HL-60 (cell line): ENCODE measurements around the gene NR2F2.
A peak's percentile ranks its signal among the peaks of the same experiment; 100 is the strongest.

Experiments
- DNase-seq, 2 experiments: peaks; one replicate each; pipeline ENCODE4 v3.0.0-alpha.2; 2010 to 2020; ENCODE audit warnings: low read depth in 1 of 2, low spot score in 1 of 2
- H3K27ac ChIP-seq: fragments of 250-450 bp; sonication (Bioruptor Pico); replicated peaks from 2 replicates; pipeline ENCODE4 v1.5.1; 2020; ENCODE audit warnings: mild to moderate bottlenecking, moderate library complexity
- H3K27me3 ChIP-seq: fragments of 250-450 bp; sonication (Bioruptor Pico); 2 replicates; pipeline ENCODE4 v1.5.1; 2021; ENCODE audit warnings: mild to moderate bottlenecking, moderate library complexity; ENCODE audit not compliant: insufficient read depth, poor library complexity, severe bottlenecking
- H3K4me3 ChIP-seq: replicated peaks from 2 replicates; pipeline ENCODE4 v1.5.1; 2011; ENCODE audit warnings: mild to moderate bottlenecking, control low read depth, low read length; ENCODE audit not compliant: insufficient read depth
- GABPA ChIP-seq: IDR thresholded peaks from 2 replicates; pipeline ENCODE4 v1.6.1; 2012; ENCODE audit warnings: low read depth
- POLR2AphosphoS5 ChIP-seq: IDR thresholded peaks from 2 replicates; pipeline ENCODE4 v1.6.1; 2012; ENCODE audit warnings: low read depth
- SPI1 ChIP-seq: IDR thresholded peaks from 2 replicates; pipeline ENCODE4 v1.6.1; 2012; ENCODE audit warnings: low read depth, mild to moderate bottlenecking, borderline replicate concordance
- TF ChIP-seq, protein P1 (sequence below): IDR thresholded peaks from 2 replicates; pipeline ENCODE4 v1.6.1; 2012; ENCODE audit warnings: low read depth; ENCODE audit not compliant: insufficient replicate concordance
- TF ChIP-seq, protein P2 (sequence below): IDR thresholded peaks from one replicate; pipeline ENCODE4 v1.5.1; 2011; ENCODE audit warnings: low read length, control low read depth, inconsistent platforms; ENCODE audit not compliant: insufficient read depth

The NR2F2 gene

DNA sequence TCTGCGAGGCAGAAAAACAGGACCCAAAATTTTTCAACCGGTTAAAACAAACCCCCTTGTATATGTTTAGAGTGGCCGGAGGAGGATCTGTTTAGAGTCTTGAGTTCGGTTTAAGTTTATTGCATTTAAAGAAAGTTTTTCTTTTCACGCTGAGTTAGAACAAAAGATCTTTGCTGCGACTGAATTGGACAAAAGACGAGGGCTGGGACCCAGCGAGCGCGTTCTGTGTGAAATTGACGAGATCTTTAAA, 9.8 kb downstream of the NR2F2 start:
- no peak for TF ChIP-seq SPI1
- peak overlapping the region; percentile 63 for H3K27ac ChIP-seq
- peak overlapping the region; percentile 41 for H3K4me3 ChIP-seq
- H3K27me3 ChIP-seq: no peaks in the 10 kb centered on the region
- no peak for DNase-seq

DNA sequence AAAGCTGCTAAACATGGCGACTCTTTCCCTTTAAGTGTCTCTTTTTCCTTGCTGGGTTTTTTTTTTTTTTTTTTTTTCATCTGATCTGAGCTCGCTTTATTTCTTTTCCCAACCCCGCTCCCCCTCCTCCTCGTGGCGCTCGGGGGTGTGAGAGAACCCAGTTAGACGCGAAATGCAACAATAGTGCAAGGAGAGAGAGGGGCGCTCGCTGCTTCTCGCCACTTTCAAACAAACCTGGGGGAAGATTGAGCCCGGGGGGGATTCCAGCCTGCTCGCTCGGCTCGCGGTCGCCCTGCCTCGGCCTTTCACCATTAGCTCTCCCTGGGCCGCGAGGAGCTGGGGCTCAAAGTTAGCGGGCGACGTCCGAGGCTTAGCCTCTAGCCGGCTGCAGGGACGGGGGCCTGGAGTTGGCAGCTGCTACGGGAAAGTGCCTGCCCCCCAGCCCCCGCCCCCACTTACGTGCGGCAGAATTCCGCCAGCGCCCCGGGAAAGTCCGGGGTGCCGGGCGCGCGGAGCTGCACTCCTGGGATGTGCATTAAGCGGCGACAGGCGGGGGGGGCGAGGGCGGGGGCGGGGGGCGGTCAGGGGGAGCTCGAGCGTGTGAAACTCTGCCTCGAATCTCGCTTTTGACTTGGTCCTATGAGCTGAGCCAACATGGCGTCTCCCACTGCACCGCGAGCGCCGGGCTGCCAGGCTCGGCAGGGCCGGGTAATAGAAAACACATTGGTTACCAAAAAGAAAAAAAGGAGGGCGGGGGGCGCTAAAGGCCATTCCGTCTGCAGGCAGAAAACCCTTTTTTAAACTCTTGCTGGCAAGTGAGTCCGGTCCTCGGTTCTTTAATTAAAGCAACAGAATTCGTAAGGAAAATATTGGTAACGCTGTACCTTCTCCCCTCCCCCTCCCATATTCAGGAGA, 10.4 kb downstream of the NR2F2 start:
- Histone ChIP-seq H3K4me3 (peak overlapping the region; percentile 41), H3K27me3 (no peaks in the 10 kb centered on the region), H3K27ac (peak overlapping the region; percentile 63)
- TF ChIP-seq, protein P1, sequence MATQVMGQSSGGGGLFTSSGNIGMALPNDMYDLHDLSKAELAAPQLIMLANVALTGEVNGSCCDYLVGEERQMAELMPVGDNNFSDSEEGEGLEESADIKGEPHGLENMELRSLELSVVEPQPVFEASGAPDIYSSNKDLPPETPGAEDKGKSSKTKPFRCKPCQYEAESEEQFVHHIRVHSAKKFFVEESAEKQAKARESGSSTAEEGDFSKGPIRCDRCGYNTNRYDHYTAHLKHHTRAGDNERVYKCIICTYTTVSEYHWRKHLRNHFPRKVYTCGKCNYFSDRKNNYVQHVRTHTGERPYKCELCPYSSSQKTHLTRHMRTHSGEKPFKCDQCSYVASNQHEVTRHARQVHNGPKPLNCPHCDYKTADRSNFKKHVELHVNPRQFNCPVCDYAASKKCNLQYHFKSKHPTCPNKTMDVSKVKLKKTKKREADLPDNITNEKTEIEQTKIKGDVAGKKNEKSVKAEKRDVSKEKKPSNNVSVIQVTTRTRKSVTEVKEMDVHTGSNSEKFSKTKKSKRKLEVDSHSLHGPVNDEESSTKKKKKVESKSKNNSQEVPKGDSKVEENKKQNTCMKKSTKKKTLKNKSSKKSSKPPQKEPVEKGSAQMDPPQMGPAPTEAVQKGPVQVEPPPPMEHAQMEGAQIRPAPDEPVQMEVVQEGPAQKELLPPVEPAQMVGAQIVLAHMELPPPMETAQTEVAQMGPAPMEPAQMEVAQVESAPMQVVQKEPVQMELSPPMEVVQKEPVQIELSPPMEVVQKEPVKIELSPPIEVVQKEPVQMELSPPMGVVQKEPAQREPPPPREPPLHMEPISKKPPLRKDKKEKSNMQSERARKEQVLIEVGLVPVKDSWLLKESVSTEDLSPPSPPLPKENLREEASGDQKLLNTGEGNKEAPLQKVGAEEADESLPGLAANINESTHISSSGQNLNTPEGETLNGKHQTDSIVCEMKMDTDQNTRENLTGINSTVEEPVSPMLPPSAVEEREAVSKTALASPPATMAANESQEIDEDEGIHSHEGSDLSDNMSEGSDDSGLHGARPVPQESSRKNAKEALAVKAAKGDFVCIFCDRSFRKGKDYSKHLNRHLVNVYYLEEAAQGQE: no peak
- 0 out of 2 replicates have a peak, but pooled peaks have one; percentile 20 for TF ChIP-seq POLR2AphosphoS5
- DNase-seq: no peak

DNA sequence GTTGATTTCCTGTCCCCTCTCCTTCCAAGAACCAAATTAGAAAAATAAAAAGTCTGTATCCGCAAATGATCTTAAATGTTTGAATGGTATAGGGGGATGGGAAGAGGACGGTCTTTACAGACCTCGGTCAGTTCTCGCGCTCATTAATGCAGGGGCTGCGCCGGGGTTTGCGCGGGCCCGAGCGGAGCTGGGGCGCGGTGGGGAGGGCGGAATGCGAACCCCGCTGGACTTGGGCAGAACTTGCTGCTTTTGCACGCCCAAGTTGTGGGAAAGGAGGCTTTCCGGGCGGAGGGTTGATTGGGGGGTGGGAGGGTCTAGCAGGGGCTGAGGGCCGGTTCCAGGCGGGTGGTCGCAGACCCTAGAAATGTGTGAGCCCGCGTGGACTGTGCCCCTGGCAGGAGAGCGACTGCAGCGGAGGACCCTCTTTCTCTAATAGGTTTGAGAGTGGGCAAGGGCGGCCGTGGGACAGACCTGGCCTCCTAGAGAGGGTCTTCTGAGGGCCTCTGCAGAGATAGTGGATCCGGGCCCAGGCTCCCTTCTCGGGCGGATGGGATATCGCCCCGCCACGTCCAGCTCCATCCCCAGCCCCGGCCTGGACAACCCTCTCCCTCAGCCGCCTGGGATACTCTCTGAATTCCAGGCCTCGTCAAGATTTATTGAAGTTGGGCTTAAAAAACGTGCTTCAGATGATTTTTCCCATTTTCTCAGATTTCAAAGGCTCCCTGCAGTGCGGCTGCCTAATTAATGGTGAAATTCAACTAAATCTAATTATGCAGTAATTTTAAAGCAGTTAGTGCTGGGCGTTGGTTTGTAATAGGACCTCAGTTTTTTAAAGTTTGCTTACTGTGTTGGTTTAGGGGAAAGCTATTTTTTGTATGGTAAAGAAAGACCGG, 11.3 kb downstream of the NR2F2 start:
- Histone ChIP-seq H3K27ac (peak overlapping the region; percentile 38; the same call in 1 of the 2 replicates), H3K27me3 (no peaks in the 10 kb centered on the region), H3K4me3 (peak overlapping the region; percentile 12)
- DNase-seq: no peak
- TF ChIP-seq SPI1 (no peak), POLR2AphosphoS5 (no peak), GABPA (no peak)
- TF ChIP-seq, protein P2, sequence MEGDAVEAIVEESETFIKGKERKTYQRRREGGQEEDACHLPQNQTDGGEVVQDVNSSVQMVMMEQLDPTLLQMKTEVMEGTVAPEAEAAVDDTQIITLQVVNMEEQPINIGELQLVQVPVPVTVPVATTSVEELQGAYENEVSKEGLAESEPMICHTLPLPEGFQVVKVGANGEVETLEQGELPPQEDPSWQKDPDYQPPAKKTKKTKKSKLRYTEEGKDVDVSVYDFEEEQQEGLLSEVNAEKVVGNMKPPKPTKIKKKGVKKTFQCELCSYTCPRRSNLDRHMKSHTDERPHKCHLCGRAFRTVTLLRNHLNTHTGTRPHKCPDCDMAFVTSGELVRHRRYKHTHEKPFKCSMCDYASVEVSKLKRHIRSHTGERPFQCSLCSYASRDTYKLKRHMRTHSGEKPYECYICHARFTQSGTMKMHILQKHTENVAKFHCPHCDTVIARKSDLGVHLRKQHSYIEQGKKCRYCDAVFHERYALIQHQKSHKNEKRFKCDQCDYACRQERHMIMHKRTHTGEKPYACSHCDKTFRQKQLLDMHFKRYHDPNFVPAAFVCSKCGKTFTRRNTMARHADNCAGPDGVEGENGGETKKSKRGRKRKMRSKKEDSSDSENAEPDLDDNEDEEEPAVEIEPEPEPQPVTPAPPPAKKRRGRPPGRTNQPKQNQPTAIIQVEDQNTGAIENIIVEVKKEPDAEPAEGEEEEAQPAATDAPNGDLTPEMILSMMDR: no peak
- TF ChIP-seq, protein P1: no peak

DNA sequence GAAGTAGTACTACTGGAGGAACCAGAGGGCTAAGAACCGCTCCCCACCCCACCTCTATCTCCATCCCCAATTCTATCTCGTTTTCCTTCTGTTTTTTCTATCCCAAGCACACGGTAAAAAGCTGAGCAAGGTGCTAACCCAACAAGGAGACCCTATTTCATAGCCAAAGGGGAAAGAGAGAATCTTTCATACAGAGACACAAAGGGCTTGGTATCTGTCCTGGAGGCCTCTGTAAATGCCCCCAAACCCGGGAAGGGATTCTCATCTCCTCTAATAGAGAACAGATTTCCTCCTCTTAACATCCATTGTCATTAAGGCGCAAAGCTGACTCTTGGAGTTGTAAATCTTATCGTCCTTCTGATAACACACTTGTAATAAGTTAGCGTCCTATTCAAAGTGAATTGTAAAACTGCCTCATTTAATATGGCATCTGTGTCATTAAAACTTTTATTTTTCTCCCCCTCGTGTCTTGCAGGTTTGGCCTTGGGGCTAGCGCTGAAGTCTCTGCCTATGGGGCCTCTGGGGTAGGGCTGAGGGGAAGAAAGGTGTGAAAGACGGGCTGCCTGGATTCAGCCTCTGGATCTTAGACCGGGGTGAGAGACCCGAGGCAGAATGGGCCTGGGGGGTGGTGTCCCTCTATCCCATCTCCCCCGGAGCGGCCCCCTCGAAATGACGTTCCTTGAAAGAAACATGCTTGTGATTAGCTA, 12.1 kb downstream of the NR2F2 start:
- no peak for TF ChIP-seq POLR2AphosphoS5
- no peak for TF ChIP-seq GABPA
- DNase-seq: no peak
- H3K27ac ChIP-seq: no peak overlapping the region
- no peaks in the 10 kb centered on the region for H3K27me3 ChIP-seq
- H3K4me3 ChIP-seq: no peak overlapping the region
